SK-N-SH treated with all-trans-retinoic acid at 6 μM for 48 hours (cell line): Measurements from ENCODE around the gene NEK7.

Source experiments
- ATAC-seq: fragments of 200-7000 bp; cut with Tn5 transposase; 3 replicates; pipeline ENCODE4 v1.9.1; 2020; ENCODE audit warnings: mild to moderate bottlenecking, moderate library complexity
- ARNTL ChIP-seq: fragments of 450-650 bp; formaldehyde crosslinking; IDR thresholded peaks from 2 replicates; pipeline ENCODE4 v1.5.0; 2020; ENCODE audit warnings: low read depth, mild to moderate bottlenecking, moderate library complexity, borderline replicate concordance
- BACH2 ChIP-seq: fragments of 250-450 bp; sonication (Bioruptor Pico); IDR thresholded peaks from 2 replicates; pipeline ENCODE4 v1.9.0; 2021; ENCODE audit warnings: mild to moderate bottlenecking, borderline replicate concordance
- CSDC2 ChIP-seq: fragments of 250-450 bp; sonication (Bioruptor Pico); IDR thresholded peaks from 2 replicates; pipeline ENCODE4 v1.5.0; 2020; ENCODE audit warnings: mild to moderate bottlenecking, moderate library complexity
- ESRRG ChIP-seq: fragments of 250-450 bp; sonication (Bioruptor Pico); IDR thresholded peaks from 2 replicates; pipeline ENCODE4 v1.6.1; 2021; ENCODE audit warnings: mild to moderate bottlenecking
- GLIS3 ChIP-seq: fragments of 250-450 bp; sonication (Bioruptor Pico); IDR thresholded peaks from 2 replicates; pipeline ENCODE4 v1.5.0; 2020; ENCODE audit warnings: mild to moderate bottlenecking, moderate library complexity
- ISL1 ChIP-seq: fragments of 250-450 bp; sonication (Bioruptor Pico); IDR thresholded peaks from 2 replicates; pipeline ENCODE4 v2.1.2; 2022; ENCODE audit warnings: mild to moderate bottlenecking, moderate library complexity
- OSR1 ChIP-seq: fragments of 250-450 bp; sonication (Bioruptor Pico); IDR thresholded peaks from 2 replicates; pipeline ENCODE4 v1.8.0; 2022; ENCODE audit warnings: moderate library complexity, mild to moderate bottlenecking, inconsistent platforms
- POU6F1 ChIP-seq: fragments of 250-450 bp; sonication (Bioruptor Pico); IDR thresholded peaks from 2 replicates; pipeline ENCODE4 v1.8.0; 2021; ENCODE audit warnings: low read depth, mild to moderate bottlenecking, moderate library complexity, borderline replicate concordance
- RARB ChIP-seq: fragments of 250-450 bp; sonication (Bioruptor Pico); IDR thresholded peaks from 2 replicates; pipeline ENCODE4 v1.8.0; 2021; ENCODE audit warnings: mild to moderate bottlenecking, moderate library complexity
- SNAI2 ChIP-seq: fragments of 250-450 bp; sonication (Bioruptor Pico); IDR thresholded peaks from 2 replicates; pipeline ENCODE4 v1.5.0; 2020; ENCODE audit warnings: mild to moderate bottlenecking, moderate library complexity
- TCF4 ChIP-seq: fragments of 250-450 bp; sonication (Bioruptor Pico); IDR thresholded peaks from 2 replicates; pipeline ENCODE4 v1.8.0; 2021; ENCODE audit warnings: mild to moderate bottlenecking, moderate library complexity, borderline replicate concordance
- TOX ChIP-seq: fragments of 250-450 bp; sonication (Bioruptor Pico); IDR thresholded peaks from 2 replicates; pipeline ENCODE4 v1.8.0; 2021; ENCODE audit warnings: mild to moderate bottlenecking, moderate library complexity, borderline replicate concordance
- TSHZ2 ChIP-seq: fragments of 250-450 bp; sonication (Bioruptor Pico); IDR thresholded peaks from 2 replicates; pipeline ENCODE4 v1.5.0; 2020; ENCODE audit warnings: mild to moderate bottlenecking, moderate library complexity
- ZFP30 ChIP-seq: fragments of 450-650 bp; formaldehyde crosslinking; IDR thresholded peaks from 2 replicates; pipeline ENCODE4 v1.5.0; 2022; ENCODE audit warnings: mild to moderate bottlenecking, moderate library complexity
- ZNF70 ChIP-seq: fragments of 450-650 bp; formaldehyde crosslinking; IDR thresholded peaks from 2 replicates; pipeline ENCODE4 v1.5.0; 2020; ENCODE audit warnings: mild to moderate bottlenecking, moderate library complexity
- ZNF8 ChIP-seq: fragments of 450-650 bp; formaldehyde crosslinking; IDR thresholded peaks from 2 replicates; pipeline ENCODE4 v1.5.0; 2020; ENCODE audit warnings: mild to moderate bottlenecking, moderate library complexity
- TF ChIP-seq, protein P1 (sequence below): fragments of 250-450 bp; sonication (Bioruptor Pico); IDR thresholded peaks from 2 replicates; pipeline ENCODE4 v1.8.0; 2020; ENCODE audit warnings: mild to moderate bottlenecking, moderate library complexity, borderline replicate concordance
- TF ChIP-seq, protein P2 (sequence below): fragments of 250-450 bp; sonication (Bioruptor Pico); IDR thresholded peaks from 2 replicates; pipeline ENCODE4 v1.5.1; 2020; ENCODE audit warnings: low read depth, mild to moderate bottlenecking, moderate library complexity

The NEK7 gene

DNA sequence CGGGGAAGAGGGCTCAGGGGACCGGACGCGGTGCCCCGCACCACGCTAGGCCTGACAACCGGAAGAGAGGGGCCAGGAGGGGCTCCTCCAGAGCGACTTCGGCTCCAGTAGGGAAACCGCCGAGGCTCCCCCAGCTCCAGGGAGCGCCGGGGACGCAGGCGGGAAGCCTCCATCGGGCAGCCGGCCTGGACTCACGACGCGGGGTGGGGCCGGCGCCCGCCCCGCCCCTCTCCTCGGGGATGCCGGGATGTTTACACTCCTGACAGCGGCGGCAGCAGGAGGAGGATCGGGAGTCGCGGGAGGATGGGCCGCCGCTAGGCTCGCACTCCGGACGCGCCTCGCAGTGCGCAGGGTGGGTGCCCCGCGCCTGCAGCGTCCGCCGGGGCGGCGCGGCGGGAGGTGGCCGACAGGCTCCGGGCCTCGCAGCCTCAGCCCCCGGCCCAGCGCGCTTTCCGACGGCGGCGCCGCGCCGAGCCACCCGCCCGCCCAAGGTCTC lies at the start of gene NEK7:
NEK7 (plus strand) TSS at position 254 of the 496 bp plus-strand sequence. CDS start 75,583 bp downstream, outside the sequence.
- no peak for TF ChIP-seq ZNF70
- TF ChIP-seq ISL1 (CRISPR knock-in tag), result no peak
- TF ChIP-seq OSR1, result no peak
- no peak for TF ChIP-seq TOX
- TF ChIP-seq TSHZ2, result no peak
- TF ChIP-seq, protein P1, sequence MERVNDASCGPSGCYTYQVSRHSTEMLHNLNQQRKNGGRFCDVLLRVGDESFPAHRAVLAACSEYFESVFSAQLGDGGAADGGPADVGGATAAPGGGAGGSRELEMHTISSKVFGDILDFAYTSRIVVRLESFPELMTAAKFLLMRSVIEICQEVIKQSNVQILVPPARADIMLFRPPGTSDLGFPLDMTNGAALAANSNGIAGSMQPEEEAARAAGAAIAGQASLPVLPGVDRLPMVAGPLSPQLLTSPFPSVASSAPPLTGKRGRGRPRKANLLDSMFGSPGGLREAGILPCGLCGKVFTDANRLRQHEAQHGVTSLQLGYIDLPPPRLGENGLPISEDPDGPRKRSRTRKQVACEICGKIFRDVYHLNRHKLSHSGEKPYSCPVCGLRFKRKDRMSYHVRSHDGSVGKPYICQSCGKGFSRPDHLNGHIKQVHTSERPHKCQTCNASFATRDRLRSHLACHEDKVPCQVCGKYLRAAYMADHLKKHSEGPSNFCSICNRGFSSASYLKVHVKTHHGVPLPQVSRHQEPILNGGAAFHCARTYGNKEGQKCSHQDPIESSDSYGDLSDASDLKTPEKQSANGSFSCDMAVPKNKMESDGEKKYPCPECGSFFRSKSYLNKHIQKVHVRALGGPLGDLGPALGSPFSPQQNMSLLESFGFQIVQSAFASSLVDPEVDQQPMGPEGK (CRISPR knock-in tag), result no peak
- TF ChIP-seq ARNTL (CRISPR knock-in tag), result no peak
- TF ChIP-seq, protein P2, sequence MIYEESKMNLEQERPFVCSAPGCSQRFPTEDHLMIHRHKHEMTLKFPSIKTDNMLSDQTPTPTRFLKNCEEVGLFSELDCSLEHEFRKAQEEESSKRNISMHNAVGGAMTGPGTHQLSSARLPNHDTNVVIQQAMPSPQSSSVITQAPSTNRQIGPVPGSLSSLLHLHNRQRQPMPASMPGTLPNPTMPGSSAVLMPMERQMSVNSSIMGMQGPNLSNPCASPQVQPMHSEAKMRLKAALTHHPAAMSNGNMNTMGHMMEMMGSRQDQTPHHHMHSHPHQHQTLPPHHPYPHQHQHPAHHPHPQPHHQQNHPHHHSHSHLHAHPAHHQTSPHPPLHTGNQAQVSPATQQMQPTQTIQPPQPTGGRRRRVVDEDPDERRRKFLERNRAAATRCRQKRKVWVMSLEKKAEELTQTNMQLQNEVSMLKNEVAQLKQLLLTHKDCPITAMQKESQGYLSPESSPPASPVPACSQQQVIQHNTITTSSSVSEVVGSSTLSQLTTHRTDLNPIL (CRISPR knock-in tag), result no peak
- no peak for TF ChIP-seq SNAI2

DNA sequence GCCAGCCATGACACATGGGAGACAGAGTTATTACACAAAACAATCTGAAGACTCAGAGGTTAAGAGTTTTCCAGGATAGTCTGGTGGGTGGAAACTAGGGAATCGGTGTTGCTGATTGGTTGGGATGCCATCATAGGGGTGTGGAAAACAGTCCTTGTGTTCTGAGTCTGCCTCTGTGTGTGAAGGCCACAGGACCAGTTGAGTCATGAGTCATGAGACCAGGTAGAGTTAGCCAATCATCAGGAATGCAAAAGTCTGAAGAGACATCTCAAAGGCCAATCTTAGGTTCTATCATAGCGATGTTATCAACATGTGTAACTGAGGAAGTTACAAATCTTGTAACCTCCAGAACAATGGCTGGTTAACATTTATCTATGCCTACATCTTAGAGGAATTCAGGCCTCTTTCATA lies 49.7 kb upstream of the NEK7 start:
- ATAC-seq, result no peak
- TF ChIP-seq RARB (CRISPR knock-in tag) (no peak), TSHZ2 (no peak), BACH2 (CRISPR knock-in tag) (no peak), ZNF8 (CRISPR knock-in tag) (no peak), CSDC2 (no peak), ZNF70 (no peak)

More for the DNA sequence above, at the start of gene NEK7:
- ATAC-seq, result peak; percentile 64

DNA sequence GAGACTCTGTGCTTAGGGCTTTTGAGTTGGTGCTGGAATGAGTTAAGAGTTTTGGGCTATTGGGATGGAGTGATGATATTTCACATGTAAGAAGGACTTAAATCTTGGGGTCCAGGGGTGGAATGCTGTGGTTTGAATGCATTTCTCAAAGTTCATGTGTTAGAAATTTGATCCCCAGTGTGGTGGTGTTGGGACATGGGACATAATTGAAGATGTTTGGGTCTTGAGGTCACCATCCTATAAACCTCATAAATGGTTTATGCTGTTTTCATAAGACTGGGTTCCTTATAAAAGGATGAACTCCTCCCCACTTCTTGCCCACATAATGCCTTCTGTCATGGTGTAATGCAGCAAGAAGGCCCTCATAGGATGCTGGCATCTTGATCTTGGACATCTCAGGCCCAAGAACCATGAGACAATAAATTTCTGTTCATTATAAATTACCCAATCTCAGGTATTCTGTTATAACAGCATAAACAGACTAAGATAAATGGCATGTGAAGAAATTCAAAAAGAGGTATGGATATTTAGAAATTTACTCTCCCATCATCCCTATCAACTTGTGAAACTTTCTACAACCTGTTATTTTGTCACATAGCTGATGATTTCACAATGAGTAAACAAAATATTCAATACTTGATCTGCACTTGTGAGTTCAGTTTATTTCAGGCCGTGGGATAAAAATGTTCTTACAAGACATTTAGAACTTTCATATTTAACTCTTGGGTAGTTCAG lies 48.0 kb upstream of the NEK7 start:
- no peak for ATAC-seq
- TF ChIP-seq BACH2 (CRISPR knock-in tag) (no peak), TSHZ2 (no peak), OSR1 (no peak), TCF4 (CRISPR knock-in tag) (no peak), ZNF8 (CRISPR knock-in tag) (no peak), ZFP30 (CRISPR knock-in tag) (no peak)

- ATAC-seq, result no peak
- TF ChIP-seq CSDC2 (no peak), ESRRG (CRISPR knock-in tag) (no peak), POU6F1 (CRISPR knock-in tag) (no peak), GLIS3 (CRISPR knock-in tag) (no peak)
These were observed 47.5 kb upstream of the NEK7 start for GRCh38 chr1:198109371-198109715.
